GM19043 (cell line): ENCODE data around the gene WIPI1.
"Not testable (repeated sequence)": the region's sequence is repeated elsewhere in the genome, so short reads cannot be mapped to it uniquely, and the experiment has no call there.

ENCODE experiments used
- ATAC-seq: cut with Tn5 transposase; IDR thresholded peaks from one replicate; pipeline ENCODE4 v1.9.1; 2021; ENCODE audit warnings: low read depth; ENCODE audit not compliant: unreplicated experiment

Gene WIPI1

GRCh38 chr17:68387435-68388218 lies 69.7 kb downstream of the WIPI1 start:
- ATAC-seq, result no peak

DNA sequence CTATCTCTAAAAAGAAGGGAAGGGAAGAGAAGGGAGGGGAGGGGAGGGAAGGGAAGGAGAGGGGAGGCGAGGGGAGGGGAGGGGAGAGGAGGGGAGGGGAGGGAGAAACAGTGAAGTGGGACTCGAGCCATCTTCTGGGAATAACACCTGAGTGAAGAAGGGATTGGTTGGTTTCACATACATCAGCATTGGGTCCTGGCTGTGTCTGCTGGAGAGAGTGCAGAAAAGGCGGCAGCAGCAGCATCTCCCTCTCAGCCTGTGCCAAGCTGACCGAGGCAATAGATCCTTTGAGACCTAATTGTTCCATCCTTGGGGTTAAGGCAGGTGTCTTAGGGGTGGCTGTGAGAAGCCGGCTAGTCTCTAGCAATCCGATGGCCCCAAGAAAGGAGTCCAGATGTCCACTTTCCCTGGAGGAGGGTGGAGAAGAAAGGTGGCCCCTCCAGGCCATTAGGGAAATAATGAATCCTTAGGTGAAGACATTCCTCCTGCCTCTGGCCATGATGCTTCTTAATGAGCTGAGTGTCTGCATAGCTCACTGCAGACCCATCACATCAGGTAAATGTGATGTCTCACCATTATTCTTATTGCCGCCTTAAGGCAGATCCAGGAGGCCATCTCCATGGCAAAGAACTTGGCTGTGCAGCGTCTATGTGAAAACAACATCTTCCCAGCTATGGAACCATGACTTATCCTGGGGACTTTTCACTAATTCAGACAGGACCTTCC lies 71.6 kb downstream of the WIPI1 start:
- no peak for ATAC-seq

DNA sequence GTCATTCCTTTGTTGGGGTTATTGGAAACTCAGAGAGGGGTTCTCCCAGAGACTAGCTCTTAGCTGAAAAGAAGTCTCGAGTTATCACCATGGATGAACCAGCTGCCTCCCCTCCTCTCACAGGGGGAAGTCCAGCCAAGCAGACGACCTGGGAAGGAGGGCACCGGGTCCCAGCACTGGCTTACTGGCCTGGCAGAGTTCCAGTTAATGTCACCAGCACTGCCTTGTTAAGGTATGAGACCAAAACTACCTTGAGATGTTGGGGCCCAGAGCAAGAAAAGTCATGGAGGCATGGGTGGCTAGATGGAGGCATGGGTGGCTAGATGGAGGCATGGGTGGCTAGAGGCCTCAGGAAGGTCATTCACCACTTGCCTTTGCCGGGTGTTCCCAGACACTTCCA lies 72.4 kb downstream of the WIPI1 start:
- no peak for ATAC-seq

DNA sequence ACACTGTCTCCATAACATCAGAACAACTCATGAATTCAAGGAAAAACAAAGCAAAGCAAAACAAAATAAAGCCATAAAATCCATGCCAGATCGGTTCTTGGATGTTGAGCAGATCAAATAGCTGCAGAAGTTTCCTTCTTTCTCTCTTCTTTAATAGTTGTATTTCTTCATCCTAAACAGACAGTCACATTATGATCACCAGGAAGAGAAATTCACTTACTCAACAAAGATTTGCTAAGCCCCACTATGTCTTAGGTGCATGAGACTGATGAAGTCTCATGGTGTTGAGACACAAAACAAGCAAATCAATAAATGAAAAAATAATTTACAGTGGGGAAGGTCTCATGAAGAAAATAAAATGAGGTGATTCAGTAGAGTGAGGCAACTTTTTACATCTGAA lies 72.8 kb downstream of the WIPI1 start:
- no peak for ATAC-seq

DNA sequence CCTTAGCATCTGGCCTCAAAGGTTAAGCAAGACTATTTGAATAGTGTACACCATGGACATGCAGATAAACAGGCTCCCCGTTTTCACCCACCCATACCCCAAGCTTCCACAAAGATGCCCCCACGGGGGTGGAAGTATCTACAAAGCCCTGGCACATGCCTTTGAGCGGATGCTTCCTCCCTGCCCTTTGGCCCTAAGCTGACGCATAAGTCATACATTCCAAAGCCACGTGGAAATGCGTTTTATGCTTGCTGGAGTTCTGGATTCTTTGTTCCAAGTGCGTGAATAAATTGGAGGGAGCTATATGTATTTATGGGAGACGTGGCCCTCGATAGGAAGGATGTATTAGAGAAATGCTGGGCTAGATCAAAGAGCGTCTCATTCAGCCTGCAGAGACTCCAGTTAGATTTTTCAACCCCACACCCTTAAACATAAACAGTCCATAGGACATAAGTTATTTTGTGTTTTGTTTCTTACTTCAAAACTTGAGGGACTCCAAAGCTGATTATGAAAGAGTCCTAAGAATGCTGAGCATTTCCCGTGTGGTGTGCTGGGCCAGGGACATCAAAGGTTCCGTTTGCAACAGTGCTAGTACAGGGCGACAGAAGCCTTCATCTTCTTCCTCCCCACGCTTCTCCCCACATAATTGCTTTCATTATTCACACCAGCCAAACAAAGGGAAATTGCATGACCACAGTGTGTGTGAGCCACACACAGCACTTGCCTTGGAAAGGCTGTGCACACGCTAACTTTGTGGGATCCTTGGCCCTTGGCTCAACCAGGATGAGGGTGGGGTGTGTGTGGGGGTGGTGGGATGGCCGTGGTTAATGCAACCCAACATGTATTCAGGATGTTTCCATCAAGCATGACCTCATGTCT lies 73.6 kb downstream of the WIPI1 start:
- no peak for ATAC-seq

DNA sequence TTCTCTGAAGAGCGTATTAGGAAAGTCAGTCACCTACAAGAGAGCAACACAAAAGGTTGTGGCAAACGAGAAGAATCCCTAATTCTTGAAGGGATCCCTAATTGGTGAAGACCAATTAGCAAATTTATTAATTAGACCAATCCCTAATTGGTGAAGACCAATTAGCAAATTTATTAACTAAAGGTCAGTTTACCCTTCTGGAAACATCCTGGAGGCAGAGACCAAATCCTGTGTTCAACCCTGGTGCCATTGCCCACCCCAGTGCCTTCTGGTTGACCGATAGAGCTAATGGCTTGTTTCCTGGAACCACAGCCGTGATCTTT lies 74.2 kb downstream of the WIPI1 start:
- no peak for ATAC-seq

DNA sequence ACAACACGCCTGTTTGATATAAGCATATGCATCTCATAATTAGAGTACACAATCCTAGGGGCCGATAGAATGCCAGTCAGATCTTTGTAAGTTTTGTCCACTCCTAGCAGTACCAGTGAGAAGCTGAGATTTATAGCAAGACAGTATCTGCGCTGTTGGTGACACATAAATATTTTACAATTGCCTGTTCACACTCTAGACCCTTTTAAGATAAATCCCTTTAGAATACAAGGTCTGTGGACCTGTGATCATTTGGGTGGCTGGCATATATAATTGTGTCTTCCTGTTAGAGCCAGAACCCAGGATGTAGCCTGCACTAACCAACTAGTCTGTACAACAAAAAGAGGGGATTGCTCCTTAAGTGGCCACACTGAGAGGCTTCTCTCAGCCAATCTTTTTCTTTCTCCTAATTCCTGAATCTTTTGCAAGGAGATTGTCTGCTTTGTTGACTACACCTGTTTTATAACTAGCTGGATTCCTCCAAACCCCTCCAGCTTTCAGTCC lies 74.7 kb downstream of the WIPI1 start:
- ATAC-seq, result no peak

GRCh38 chr17:68381076-68381900 lies 76.0 kb downstream of the WIPI1 start:
- ATAC-seq, result no peak

DNA sequence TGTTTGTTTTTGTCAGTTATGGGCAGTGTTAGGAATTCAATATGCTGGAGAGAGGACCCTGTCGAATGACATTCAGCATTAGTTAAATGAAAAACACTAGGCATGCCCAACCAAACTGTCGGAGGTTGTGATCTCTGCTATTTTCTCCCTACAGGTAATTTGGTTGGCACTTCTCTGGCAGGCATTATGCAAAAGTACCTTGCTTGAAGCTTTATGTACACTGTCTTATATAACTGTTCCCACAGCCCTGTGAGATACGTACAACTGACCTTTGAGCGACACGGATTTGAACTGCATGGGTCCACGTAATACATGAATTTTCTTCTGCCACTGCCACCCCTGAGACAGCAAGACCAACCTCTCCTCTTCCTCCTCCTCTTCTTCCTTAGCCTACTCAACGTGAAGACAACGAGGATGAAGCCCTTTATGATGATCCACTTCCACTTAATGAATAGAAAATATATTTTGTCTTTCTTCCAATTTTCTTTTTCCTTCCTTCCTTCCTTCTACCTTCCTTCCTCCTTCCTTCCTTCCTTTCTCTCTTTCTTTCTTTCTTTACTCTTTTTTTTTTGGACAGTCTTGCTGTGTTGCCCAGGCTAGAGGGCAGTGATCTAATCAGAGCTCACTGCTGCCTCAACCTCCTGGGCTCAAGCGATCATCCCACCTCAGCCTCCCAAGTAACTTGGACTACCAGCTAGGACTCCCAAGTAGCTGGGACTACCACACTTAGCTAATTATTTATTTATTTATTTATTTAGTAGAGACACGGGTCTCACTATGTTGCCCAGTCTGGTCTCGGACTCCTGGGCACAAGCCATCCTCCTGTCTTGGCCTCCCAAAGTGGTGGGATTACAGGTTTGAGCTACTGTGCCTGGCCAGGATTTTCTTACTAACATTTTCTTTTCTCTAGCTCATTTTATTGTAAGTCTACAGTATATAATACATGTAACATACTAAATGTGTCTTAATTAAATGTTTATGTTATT lies 77.3 kb downstream of the WIPI1 start:
- no peak for ATAC-seq

DNA sequence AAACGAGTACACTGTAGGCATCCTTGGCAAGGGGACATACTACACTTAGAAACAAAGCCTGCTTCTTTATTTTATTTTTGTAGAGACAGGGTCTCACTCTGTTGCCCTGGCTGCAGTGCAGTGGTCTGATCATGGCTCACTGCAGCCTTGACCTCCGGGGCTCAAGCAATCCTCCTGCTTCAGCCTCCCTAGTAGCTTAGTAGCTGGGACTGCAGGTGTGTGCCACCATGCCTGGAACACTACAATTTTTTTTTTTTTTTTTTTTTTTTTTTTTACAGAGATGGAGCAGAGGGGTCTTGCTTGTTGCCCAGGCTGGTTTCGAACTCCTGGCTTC lies 78.2 kb downstream of the WIPI1 start:
- no peak for ATAC-seq

DNA sequence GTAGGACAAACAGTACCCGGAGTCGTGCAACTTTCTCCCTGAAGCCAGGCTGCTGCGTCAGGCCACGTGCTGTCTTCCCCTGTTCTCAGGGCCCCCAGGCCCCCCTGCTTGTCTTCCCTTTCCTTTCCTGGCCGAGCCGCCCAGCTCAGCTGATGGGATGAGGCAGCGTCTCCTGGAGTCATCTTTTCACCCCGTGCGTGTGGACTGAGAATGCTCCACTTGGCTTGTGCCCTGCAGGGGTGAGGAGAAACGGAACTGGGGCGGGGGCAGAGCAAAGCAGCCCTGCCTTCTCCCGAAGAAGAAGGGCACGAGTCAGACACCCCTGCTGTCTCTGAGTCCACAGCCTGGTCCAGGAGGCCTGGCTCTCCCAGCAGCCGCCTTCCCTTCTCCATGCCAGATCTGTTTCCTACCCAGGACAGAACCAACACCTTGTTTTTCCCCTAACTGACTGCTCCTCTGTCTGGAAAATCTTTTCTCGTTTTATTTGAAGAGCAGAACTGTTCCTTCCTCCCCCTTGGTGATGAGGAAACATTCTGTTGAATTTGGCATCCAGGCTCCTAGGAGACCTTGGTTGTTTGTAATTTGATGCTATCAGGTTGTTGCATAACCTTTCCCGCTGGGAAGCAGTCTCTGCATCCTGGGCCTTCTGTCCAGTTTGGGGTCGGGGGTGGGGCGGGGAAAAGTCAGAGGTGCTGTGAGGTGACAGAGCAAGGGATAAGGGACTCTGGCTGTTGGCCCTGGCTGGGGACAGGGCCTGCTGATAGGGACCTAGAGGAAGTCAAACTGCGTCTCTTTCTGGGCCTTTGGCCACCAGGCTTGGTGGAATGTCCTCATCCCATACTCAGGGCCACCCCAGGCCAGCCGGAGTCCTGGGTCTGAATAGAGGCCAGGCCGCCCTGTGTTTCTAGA lies 78.8 kb downstream of the WIPI1 start:
- ATAC-seq, result no peak

DNA sequence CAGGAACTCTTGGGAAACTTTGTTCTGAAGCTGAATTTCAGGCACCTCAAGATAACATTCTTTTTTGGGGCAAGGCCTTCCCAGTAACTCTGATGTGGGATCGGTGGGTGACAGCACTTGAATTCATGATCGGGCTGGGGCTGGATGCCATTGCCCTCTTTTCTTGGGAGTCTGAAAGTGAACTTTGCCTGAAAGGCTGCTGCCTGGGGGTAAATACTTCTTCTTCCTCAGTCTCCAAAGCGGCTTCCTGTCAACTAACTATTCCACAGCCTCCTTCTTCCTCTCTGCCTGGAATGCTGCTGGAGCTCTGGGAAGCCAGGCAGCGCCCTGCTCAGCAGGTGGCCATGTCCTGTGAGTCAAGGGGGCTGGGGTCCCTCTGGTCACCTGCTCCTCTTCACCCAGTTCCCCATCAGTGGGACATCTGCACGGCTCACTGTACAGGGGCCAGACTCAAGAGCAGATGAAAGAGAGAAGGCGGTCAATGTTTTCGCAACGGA lies 79.5 kb downstream of the WIPI1 start:
- no peak for ATAC-seq

DNA sequence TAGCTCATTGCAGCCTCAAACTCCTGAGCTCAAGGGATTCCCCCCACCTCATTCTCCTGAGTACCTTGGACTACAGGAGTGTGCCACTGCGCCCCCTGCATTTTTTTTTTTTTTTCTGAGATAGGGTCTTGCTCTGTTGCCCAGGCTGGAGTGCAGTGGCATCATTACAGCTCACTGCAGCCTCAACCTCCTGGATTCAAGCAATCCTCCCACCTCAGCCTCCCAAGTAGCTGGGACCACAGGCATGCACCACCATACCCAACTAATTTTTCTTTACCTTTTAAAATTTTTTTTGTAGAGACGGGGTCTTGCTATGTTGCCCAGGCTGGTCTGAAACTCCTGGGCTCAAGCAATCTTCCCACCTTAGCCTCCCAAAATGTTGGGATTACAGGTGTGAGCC lies 81.1 kb downstream of the WIPI1 start:
- not testable (repeated sequence) for ATAC-seq

GRCh38 chr17:68375566-68375965 lies 81.7 kb downstream of the WIPI1 start:
- no peak for ATAC-seq
